SKM-1 treated with dmso at 0.1 percent for 144 hours (cell line): ENCODE data around the gene KCTD13.
"Not testable (repeated sequence)": the region's sequence is repeated elsewhere in the genome, so short reads cannot be mapped to it uniquely, and the experiment has no call there.

Experiments used
- DNase-seq: peaks from one replicate; lab custom pipeline; 2025; ENCODE audit not compliant: unreplicated experiment; lab: John Stamatoyannopoulos, UW

KCTD13 gene

GRCh38 chr16:29925781-29926710, at the start of gene KCTD13:
TSS of gene KCTD13 (minus strand) at chr16:29926226. CDS start at chr16:29926033, 193 bp downstream.
- peak; percentile 68 for DNase-seq

- DNase-seq, result no peak
These were observed 49.1 kb upstream of the KCTD13 start for GRCh38 chr16:29975134-29975538.

DNA sequence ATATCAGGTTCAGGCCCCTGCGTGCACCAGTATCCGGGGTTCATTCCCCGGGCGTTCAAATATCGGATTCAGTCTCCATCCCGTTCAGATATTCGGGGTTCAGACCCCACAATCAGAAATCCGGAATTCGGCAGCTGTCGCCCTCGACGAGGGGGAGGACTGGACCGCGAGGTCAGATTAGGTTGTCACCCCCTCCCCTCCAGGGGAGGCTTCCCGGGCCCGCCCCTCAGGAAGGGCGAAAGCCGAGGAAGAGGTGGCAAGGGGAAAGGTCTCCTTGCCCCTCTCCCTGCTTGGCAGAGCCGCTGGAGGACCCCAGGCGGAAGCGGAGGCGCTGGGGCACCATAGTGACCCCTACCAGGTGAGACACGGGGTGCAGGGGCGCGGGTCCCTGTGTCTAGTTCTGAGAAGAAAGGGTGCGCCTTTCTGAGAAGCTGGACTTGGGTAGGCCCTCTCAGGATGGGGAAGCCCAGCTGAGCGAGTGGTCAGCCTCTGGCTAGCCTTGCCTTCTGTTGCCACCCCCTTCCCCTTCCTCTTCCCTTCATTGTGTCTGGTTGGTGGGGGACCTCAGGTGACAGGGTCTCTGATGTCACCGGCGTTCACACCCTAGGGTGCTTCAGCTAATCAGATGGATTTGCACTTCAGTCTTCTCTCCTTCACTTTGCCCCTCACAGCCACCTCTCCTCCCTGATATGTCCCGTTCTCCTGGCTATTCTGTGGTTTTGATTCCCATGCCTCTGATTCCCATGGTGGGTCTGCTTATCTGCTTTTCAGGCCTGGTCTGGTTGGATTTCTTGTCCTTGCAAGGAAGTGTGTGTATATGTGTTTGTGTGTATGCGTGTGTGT, 48.5 kb upstream of the KCTD13 start:
- DNase-seq, result no peak

DNA sequence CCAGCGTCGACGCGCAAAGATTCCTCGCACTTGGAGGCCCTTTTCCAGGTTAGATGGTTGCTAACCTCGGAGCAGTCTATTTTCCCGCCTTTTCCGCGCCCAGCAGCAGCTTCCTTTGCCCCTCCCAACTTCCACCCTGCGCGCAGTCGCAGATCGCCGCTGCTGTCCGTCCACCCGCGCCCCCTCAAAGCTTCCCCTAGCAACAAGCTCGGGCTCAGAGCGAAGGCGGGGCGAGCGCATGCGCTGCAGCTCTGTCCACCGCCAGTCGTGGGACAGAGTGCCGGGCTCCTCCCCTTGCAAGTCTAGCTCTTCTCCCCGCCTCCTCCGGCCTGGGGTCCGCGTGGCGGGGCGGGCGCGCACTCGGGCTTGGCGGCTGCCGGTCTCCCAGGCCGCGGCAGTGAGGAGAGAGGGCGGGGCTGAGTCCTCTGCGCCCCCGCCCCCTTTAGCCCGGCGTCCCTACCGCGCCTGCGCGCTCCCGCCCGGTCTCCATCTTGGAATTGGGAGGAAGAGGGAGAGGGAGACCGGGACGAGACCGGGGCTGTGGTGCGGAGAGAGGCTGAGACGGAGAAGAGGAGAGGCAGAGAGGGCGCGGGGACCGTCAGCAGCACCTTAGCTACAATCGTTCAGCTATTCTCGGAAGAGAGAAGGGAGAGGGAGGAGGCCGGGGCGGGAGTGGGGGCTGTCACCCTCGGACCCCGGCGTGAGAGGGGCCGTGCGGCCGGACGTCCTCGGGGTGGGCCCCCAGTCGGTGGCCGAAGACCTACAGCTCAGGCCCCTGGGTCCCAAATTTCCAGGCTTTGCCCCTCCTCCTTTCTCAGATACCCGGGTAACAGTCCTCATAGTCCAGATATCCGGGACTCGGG, 47.6 kb upstream of the KCTD13 start, which contains the start of gene TAOK2:
TAOK2 (plus strand) TSS at position 485 of the 863 bp plus-strand sequence. CDS start 3,905 bp downstream, outside the sequence.
- DNase-seq, result peak; percentile 98

DNA sequence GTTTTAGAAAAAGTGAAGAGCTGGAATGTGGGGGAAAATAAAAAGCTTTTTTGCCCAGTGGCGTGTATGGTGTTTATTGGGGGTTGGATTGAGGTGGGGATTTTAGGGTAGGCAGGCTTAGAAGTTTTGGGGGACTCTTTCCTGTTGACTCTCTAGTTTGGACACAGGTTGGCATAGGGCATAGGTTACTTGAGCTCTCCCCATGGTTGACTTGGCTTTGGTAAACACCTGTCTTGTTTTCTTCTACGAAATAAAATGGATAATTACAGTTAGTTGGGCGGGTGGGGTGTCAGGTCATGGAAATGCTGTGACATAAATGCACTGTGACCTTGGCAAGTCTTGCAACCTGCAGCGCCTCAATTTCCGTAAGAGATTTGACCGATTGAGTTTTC, 47.0 kb upstream of the KCTD13 start:
- DNase-seq, result no peak

DNA sequence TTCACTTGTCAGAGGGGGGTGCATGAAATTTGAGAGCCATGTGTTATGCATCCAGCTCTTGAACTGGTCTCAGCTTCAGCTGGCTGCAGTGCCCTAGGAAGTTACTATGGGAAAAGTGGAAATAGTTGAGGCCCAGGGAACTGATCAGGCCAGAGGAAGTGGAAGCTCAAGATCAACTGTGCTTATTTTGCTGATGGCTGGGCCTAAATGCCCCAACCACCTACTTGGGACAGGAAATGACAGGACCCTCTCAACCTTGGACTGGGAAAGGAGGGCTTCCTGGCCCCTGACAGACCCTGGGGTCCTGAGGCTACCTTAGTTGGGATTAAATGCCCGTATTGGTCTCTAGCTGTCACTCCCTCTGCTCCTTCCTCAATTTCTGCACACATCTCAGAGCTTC, 46.5 kb upstream of the KCTD13 start:
- no peak for DNase-seq

DNA sequence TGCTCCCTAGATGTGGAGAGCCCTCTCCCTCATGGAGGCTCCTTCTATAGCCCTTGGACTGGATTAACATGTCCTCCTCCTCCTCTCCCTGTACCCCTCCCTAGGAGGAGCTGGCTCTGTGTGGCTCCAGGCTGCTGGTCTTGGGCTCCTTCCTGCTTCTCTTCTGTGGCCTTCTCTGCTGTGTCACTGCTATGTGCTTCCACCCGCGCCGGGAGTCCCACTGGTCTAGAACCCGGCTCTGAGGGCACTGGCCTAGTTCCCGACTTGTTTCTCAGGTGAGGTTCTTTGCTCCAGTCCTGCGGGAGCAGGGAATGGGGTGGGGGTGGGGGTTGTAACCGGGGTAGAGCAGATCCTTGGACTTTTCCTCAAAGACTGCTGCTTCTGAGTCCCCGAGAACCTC, 45.3 kb upstream of the KCTD13 start:
- DNase-seq, result no peak

- no peak for DNase-seq
These were observed 42.2 kb upstream of the KCTD13 start for GRCh38 chr16:29968205-29968604.

DNA sequence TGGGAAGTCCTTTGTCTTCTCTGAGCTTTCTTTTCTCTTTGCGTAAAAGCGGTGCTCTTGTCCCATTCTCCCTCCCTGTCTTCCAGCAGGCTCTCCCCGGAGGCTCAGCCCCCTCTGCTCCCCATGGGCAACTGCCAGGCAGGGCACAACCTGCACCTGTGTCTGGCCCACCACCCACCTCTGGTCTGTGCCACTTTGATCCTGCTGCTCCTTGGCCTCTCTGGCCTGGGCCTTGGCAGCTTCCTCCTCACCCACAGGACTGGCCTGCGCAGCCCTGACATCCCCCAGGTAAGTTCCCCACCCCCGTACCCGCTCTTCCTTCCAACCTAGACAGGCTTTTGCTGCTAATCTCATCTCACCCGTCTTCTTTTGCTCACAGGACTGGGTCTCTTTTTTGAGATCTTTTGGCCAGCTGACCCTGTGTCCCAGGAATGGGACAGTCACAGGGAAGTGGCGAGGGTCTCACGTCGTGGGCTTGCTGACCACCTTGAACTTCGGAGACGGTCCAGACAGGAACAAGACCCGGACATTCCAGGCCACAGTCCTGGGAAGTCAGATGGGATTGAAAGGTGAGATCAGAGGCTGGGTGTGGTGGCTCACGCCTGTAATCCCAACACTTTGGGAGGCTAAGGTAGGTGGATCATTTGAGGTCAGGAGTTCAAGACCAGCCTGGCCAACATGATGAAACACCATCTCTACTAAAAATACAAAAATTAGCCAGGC, 37.2 kb upstream of the KCTD13 start:
- no peak for DNase-seq

- DNase-seq, result peak; percentile 16
These were observed 36.4 kb upstream of the KCTD13 start for GRCh38 chr16:29962344-29962994.

DNA sequence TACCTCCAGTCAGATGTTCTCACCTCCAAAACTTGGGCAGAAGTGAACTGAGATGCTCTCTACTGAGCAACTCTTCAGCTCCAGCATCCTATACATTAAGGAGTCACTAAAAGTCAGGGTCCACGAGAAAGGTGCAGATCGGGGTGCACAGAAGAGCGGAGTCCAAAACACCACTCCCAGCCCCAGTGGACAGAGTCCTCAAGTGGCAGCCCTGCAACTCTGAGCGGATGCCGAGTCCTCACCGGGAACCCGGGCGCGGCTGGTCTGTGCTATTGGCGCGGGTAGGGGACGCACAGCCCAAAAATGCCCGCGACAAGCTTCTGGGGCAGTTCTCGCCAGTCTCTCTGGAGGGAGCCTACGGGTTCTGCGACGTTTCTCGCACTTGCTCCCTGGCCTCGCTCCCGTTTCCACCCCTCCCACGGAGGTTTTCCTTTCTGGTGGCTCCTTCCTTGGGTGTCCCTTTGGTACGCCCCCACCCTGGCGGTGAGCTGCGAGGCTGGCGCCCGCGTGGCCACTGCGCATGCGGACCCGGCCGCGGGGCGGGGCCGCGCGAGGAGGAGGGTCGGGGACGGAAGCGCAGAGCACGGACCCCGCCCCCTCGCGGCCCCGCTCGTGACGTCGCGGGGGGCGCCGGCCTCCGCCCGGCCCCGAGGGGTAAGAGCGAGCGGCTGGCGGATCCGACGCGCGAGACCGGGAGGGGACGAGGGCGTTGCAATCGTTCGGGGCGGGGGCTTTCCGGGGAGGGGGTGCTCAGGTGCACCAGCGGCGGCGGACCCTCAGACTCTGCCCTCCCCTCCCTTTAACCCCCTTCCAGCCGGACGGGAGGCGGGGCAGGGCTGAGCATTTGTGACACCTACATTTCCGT, 35.7 kb upstream of the KCTD13 start, which contains the start of gene TMEM219:
TMEM219 (plus strand) TSS at position 601 of the 865 bp plus-strand sequence. CDS start 1,065 bp downstream, outside the sequence.
- peak; percentile 82 for DNase-seq

DNA sequence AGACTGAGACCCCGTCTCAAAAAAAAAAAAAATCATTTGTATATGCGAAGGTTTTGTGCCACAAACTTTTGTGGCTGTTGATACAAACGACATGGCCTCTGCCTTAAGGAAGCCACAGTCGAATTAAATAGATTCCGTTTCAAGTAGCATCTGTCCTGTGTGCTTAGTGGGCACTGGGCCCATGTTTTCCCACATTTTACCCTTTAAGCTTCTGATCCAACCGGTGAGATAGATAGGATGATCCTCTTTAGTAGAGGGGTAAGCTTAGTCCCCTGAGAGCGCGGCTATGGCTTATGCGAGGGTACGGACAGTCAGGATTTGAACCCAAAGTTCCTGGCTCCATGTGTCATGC, 35.1 kb upstream of the KCTD13 start:
- DNase-seq, result no peak

DNA sequence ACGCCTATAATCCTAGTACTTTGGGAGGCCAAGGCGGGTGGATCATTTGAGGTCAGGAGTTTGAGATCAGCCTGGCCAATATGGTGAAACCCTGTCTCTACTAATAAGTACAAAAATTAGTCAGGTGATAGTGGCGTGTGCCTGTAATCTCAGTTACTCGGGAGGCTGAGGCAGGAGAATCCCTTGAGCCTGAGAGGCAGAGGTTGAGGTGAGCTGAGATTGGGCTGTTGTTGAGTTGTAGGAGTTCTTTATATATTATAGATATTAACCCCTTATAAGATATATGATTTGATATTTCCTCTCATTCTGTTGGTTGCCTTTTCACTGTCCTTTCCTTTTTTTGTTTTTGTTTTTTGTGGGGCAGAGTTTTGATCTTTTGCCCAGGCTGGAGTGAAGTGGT, 33.8 kb upstream of the KCTD13 start:
- DNase-seq, result not testable (repeated sequence)

GRCh38 chr16:29959293-29959692, 33.3 kb upstream of the KCTD13 start:
- no peak for DNase-seq

DNA sequence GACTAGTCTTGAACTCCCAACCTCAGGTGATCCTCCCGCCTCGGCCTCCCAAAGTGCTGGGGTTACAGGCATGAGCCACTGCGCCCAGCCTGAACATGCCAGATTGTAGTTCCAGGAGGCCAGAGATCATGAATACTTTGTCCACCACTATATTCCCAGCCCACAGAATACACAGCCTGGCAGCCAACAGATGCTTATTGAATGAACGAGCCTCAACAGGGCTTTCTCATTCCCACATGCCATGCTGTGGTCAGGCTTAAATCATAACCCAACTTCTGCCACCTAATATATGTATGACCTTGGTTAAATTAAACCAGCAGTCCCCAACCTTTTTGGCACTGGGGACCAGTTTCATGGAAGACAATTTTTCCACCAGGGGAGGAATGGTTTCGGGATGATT, 32.7 kb upstream of the KCTD13 start:
- DNase-seq, result no peak

DNA sequence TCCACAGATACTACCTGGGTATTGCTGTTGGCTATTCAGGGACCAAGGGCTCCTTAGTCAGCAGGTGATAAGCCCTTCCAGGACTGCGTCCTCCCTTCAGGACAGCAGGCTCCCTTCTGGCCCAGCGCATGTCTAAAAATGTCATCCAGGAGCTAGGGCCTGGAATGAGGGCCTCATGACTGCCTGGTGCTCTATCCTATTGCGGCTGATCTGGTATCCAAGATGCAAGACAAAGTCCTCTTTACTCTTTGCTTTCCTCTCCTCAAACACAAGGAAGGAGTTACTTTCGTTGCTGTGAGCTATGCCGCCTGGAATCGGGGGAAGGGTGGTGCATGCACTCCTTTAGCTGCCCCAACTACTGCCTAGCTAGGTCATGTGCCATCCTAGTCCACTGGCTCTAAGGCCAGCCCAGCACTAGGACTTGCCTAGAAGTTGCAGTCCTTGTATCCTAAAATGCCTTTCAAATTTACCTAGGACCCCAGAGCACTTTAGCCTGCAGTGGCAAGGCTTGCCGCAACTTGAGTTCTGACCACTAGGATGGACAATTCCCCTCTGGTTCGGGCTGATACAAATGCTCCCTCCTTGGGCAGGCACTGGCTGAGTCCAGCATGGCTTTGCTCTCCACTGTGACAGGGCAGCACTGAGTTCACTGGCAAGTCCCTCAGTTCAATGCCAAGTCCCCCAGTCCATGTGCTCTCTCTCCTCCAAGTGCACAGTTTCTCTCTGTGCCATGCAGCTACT, 25.8 kb upstream of the KCTD13 start:
- no peak for DNase-seq

GRCh38 chr16:29950806-29951461, 24.9 kb upstream of the KCTD13 start:
- DNase-seq, result no peak
